ENCODE results near the gene TMEM60. TPM values are rescaled to one million over a fixed set of nuclear protein-coding genes. Genes with fewer than 3 reads are reported as not detected.
A peak's percentile ranks its signal among the peaks of the same experiment; 100 is the strongest.
"Not testable (repeated sequence)": the region's sequence is repeated elsewhere in the genome, so short reads cannot be mapped to it uniquely, and the experiment has no call there.

TMEM60 gene
- polyA plus RNA-seq, 3 donors: 25.3 to 29.7 (median 25.7) TPM

GRCh38 chr7:77784426-77784825, 13.8 kb downstream of the TMEM60 start:
- DNase-seq: not testable (repeated sequence)

- no peak for DNase-seq
Measured at GRCh38 chr7:77783545-77783944, 14.7 kb downstream of the TMEM60 start.

GRCh38 chr7:77783111-77783510, 15.1 kb downstream of the TMEM60 start:
- no peak for DNase-seq

GRCh38 chr7:77782383-77782782, 15.9 kb downstream of the TMEM60 start:
- no peak for DNase-seq

GRCh38 chr7:77778535-77778934, 19.7 kb downstream of the TMEM60 start:
- DNase-seq: no peak

GRCh38 chr7:77771901-77772300, 26.3 kb downstream of the TMEM60 start:
- no peak for DNase-seq

- no peak for DNase-seq
Measured at GRCh38 chr7:77770316-77770715, 27.9 kb downstream of the TMEM60 start.

GRCh38 chr7:77766801-77767605, 31.2 kb downstream of the TMEM60 start:
- no peak for DNase-seq

- peak; percentile 11 for DNase-seq
Measured at GRCh38 chr7:77765906-77766800, 32.1 kb downstream of the TMEM60 start.

- DNase-seq: no peak
Measured at GRCh38 chr7:77765481-77765880, 32.8 kb downstream of the TMEM60 start.

- no peak for DNase-seq
Measured at GRCh38 chr7:77760809-77761453, 37.3 kb downstream of the TMEM60 start.

- DNase-seq: peak; percentile 56
Measured at GRCh38 chr7:77759294-77759889, 38.8 kb downstream of the TMEM60 start.

- DNase-seq: no peak
Measured at GRCh38 chr7:77757589-77757988, 40.6 kb downstream of the TMEM60 start.

- no peak for DNase-seq
Measured at GRCh38 chr7:77753173-77753572, 45.1 kb downstream of the TMEM60 start.

- no peak for DNase-seq
Measured at GRCh38 chr7:77752016-77752415, 46.2 kb downstream of the TMEM60 start.

- DNase-seq: no peak
Measured at GRCh38 chr7:77747718-77748117, 50.5 kb downstream of the TMEM60 start.

GRCh38 chr7:77747178-77747577, 51.1 kb downstream of the TMEM60 start:
- no peak for DNase-seq

GRCh38 chr7:77746824-77747165, 51.4 kb downstream of the TMEM60 start:
- DNase-seq: no peak

- no peak for DNase-seq
Measured at GRCh38 chr7:77746164-77746823, 51.9 kb downstream of the TMEM60 start.

- DNase-seq: no peak
Measured at GRCh38 chr7:77745746-77746145, 52.5 kb downstream of the TMEM60 start.

Measured in renal pelvis (tissue), 4 donors.